ENCODE results near the gene PLIN1. TPM values are rescaled to one million over a fixed set of nuclear protein-coding genes. Genes with fewer than 3 reads are reported as not detected.
"Not testable (repeated sequence)": the region's sequence is repeated elsewhere in the genome, so short reads cannot be mapped to it uniquely, and the experiment has no call there.

PLIN1 gene
- 9.9 TPM for total RNA-seq
- long read RNA-seq, partial matches to known transcripts: 4 of 8 reads
- long read RNA-seq, other reads (novel, unspliced or antisense): 1 of 8 reads

- no peak for DNase-seq
- ATAC-seq (ENCODE audit: poor library complexity): no peak
- intact Hi-C loops (cut with DNase I): no loop called here
Measured at GRCh38 chr15:89679212-89679611, at the start of gene PLIN1. Gene PLIN1, minus strand, starts transcription at chr15:89679367. Its CDS starts 1,878 bp downstream, at chr15:89677489.

GRCh38 chr15:89728254-89728653 is 49.1 kb upstream of the PLIN1 start:
- DNase-seq (no peak), ATAC-seq (ENCODE audit: poor library complexity) (peak; percentile 71)
- intact Hi-C loops (cut with DNase I): no loop called here

- no peak for DNase-seq
- no peak for ATAC-seq (ENCODE audit: poor library complexity)
- intact Hi-C loops (cut with DNase I): no loop called here
Measured at GRCh38 chr15:89725064-89725463, 45.9 kb upstream of the PLIN1 start.

- no peak for ATAC-seq (ENCODE audit: poor library complexity)
- intact Hi-C loops (cut with DNase I): no loop called here
Measured at GRCh38 chr15:89724621-89725020, 45.5 kb upstream of the PLIN1 start.

GRCh38 chr15:89723031-89723430 is 43.9 kb upstream of the PLIN1 start:
- no peak for DNase-seq
- intact Hi-C loops (cut with DNase I): no loop called here
- no peak for ATAC-seq (ENCODE audit: poor library complexity)

More at GRCh38 chr15:89724621-89725020, 45.5 kb upstream of the PLIN1 start:
- no peak for DNase-seq

GRCh38 chr15:89714775-89715174 is 35.6 kb upstream of the PLIN1 start:
- intact Hi-C loops (cut with DNase I): no loop called here
- no peak for ATAC-seq (ENCODE audit: poor library complexity)
- DNase-seq: no peak

- intact Hi-C loops (cut with DNase I): no loop called here
- ATAC-seq (ENCODE audit: poor library complexity) (no peak), DNase-seq (no peak)
Measured at GRCh38 chr15:89707577-89707976, 28.4 kb upstream of the PLIN1 start.

GRCh38 chr15:89704411-89704810 is 25.2 kb upstream of the PLIN1 start:
- no peak for DNase-seq
- intact Hi-C loops (cut with DNase I): no loop called here
- ATAC-seq (ENCODE audit: poor library complexity): no peak

- ATAC-seq (ENCODE audit: poor library complexity) (no peak), DNase-seq (no peak)
- intact Hi-C loops (cut with DNase I): no loop called here
Measured at GRCh38 chr15:89695198-89695597, 16.0 kb upstream of the PLIN1 start.

- intact Hi-C loops (cut with DNase I): no loop called here
Measured at GRCh38 chr15:89693696-89694095, 14.5 kb upstream of the PLIN1 start.

GRCh38 chr15:89693091-89693490 is 13.9 kb upstream of the PLIN1 start:
- no peak for DNase-seq
- intact Hi-C loops (cut with DNase I): no loop called here
- ATAC-seq (ENCODE audit: poor library complexity): no peak

More at GRCh38 chr15:89693696-89694095, 14.5 kb upstream of the PLIN1 start:
- no peak for DNase-seq
- ATAC-seq (ENCODE audit: poor library complexity): no peak

GRCh38 chr15:89690276-89691218 is 11.4 kb upstream of the PLIN1 start, which contains the start of the genes PEX11A and WDR93:
Gene PEX11A, minus strand, starts transcription at chr15:89690754. Its CDS starts 122 bp downstream, at chr15:89690632.
Gene WDR93, plus strand, starts transcription at chr15:89690811. Its CDS starts 10,936 bp downstream, at chr15:89701747.
- DNase-seq: peak; percentile 89
- peak; percentile 97 for ATAC-seq (ENCODE audit: poor library complexity)
- intact Hi-C loops (cut with DNase I): no loop called here

- DNase-seq; ATAC-seq (ENCODE audit: poor library complexity); intact Hi-C loops (cut with DNase I): not testable (repeated sequence)
Measured at GRCh38 chr15:89689930-89690275, 10.7 kb upstream of the PLIN1 start.

GRCh38 chr15:89686522-89686921 is 7.4 kb upstream of the PLIN1 start:
- DNase-seq (no peak), ATAC-seq (ENCODE audit: poor library complexity) (no peak)
- intact Hi-C loops (cut with DNase I): no loop called here

- intact Hi-C loops (cut with DNase I): no loop called here
- DNase-seq: no peak
- ATAC-seq (ENCODE audit: poor library complexity): no peak
Measured at GRCh38 chr15:89685995-89686394, 6.8 kb upstream of the PLIN1 start.

GRCh38 chr15:89681146-89681545 is 2.0 kb upstream of the PLIN1 start:
- intact Hi-C loops (cut with DNase I): no loop called here
- peak; percentile 13 for ATAC-seq (ENCODE audit: poor library complexity)
- no peak for DNase-seq

- ATAC-seq (ENCODE audit: poor library complexity) (peak; percentile 96), DNase-seq (no peak)
- intact Hi-C loops (cut with DNase I): no loop called here
Measured at GRCh38 chr15:89680282-89680873, 1.2 kb upstream of the PLIN1 start.

GRCh38 chr15:89677381-89677780 is 1.8 kb downstream of the PLIN1 start:
- intact Hi-C loops (cut with DNase I): no loop called here
- no peak for DNase-seq
- no peak for ATAC-seq (ENCODE audit: poor library complexity)

- DNase-seq (no peak), ATAC-seq (ENCODE audit: poor library complexity) (no peak)
- intact Hi-C loops (cut with DNase I): no loop called here
Measured at GRCh38 chr15:89675606-89676005, 3.6 kb downstream of the PLIN1 start.

GRCh38 chr15:89674526-89674925 is 4.6 kb downstream of the PLIN1 start:
- DNase-seq: no peak
- ATAC-seq (ENCODE audit: poor library complexity): no peak
- intact Hi-C loops (cut with DNase I): no loop called here
